ENCODE data around the gene REC8. TPM values are rescaled to one million over a fixed set of nuclear protein-coding genes. Genes with fewer than 3 reads are reported as not detected.
A peak's percentile ranks its signal among the peaks of the same experiment; 100 is the strongest.
"Not testable (repeated sequence)": the region's sequence is repeated elsewhere in the genome, so short reads cannot be mapped to it uniquely, and the experiment has no call there.

REC8 gene
- total and polyA plus RNA-seq, 2 of the 13 experiments (the other 11 are each of a cell fraction or from before 2014, with no cell fraction given), result 3.4 to 14.7 TPM

DNA sequence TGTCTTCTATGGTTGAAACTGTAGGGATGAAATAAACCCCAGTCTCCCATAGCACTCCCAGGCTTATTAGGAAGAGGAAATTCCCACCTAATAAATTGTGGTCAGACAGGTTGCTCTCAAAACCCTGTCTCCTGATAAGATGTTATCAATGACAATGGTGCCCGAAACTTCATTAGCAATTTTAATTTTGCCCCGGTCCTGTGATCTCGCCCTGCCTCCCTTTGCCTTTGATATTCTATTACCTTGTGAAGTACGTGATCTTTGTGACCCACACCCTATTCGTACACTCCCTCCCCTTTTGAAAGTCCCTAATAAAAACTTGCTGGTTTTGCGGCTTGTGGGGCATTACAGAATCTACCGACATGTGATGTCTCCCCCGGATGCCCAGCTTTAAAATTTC lies 30.7 kb downstream of the REC8 start:
- intact Hi-C loops (cut with micrococcal nuclease; ENCODE audit: unreplicated experiment); H3K4me2 ChIP-seq (ENCODE audit: low read depth, low read length); ATAC-seq; DNase-seq (ENCODE audit: low spot score); H2AFZ ChIP-seq (ENCODE audit: low read length); H3K79me2 ChIP-seq (ENCODE audit: insufficient read depth, low read length); H4K20me1 ChIP-seq (ENCODE audit: insufficient read depth, low read length); H3K9ac ChIP-seq (ENCODE audit: insufficient read depth, low read depth, low read length); CTCF ChIA-PET (ENCODE audit: low intra/inter-chr PET ratio, low total read pairs); BruUV-seq (replicated peaks); H3K4me3 ChIP-seq (replicated peaks in 1 of 3; ENCODE audit: insufficient read depth in 1 of 3, low read depth in 2 of 3, low read length in 3 of 3); H3K27ac ChIP-seq (ENCODE audit: extremely low read length, insufficient read depth, low read length); H3K27me3 ChIP-seq (ENCODE audit: control insufficient read depth in 1 of 2, insufficient read depth in 2 of 2, low read length in 2 of 2); H3K9me3 ChIP-seq (ENCODE audit: low read length); in situ Hi-C loops (cut with HindIII; ENCODE audit: extremely low pct_ligation_motif_present, low pct_unique_long_range_greater_than_20kb); FAIRE-seq: not testable (repeated sequence)
- TF ChIP-seq RBFOX2 (IDR thresholded peaks at IDR 0.05; ENCODE audit: low read depth, low read length), result 0 out of 2 replicates have a peak, but pooled peaks have one; percentile 27
- peaks cover 22 to 28% of the 10 kb centered on the region in 2 experiments; a peak in 4 of 5 replicates for H3K36me3 ChIP-seq (replicated peaks in 1 of 2; ENCODE audit: control insufficient read depth in 1 of 2, insufficient read depth in 2 of 2, low read length in 2 of 2)
- POLR2A ChIA-PET, result interaction anchor here (1.2 to 2.9 kb wide), 6 partner anchors 10 to 88 kb away, joined by 3 to 23 read pairs (median 5); partner anchors contain the start of genes CHMP4A, DCAF11, IPO4 and MDP1
- peaks cover 18% of the 10 kb centered on the region for H3K4me1 ChIP-seq (ENCODE audit: insufficient read depth, low read length)
- 97% methylated on average over 8 of the region's 8 CpGs for WGBS (ENCODE audit: low lambda C conversion rate)

DNA sequence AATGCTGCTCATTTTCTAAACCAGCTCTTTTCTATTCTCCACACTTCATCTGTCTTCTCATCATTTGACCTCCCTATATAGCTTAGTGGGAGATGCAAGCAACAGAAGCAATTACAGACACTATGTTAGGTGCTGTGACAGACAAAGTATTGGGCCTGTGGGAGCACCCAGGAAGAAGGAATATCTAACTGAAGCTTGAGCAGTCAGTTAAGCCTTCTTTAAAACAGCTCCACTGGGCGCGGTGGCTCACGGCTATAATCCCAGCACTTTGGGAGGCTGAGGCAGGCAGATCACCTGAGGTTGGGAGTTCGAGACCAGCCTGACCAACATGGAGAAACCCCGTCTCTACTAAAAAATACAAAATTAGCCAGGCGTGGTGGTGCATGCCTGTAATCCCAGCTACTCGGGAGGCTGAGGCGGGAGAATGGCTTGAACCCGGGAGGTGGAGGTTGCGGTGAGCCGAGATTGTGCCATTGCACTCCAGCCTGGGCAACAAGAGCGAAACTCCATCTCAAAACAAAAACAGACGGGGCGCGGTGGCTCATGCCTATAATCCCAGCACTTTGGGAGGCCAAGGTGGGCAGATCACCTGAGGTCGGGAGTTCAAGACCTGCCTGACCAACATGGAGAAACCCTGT lies 31.5 kb downstream of the REC8 start:
- H3K4me3 ChIP-seq (replicated peaks in 1 of 3; ENCODE audit: insufficient read depth in 1 of 3, low read depth in 2 of 3, low read length in 3 of 3); H3K9ac ChIP-seq (ENCODE audit: insufficient read depth, low read depth, low read length); DNase-seq (ENCODE audit: low spot score); H3K9me3 ChIP-seq (ENCODE audit: low read length); H3K27ac ChIP-seq (ENCODE audit: extremely low read length, insufficient read depth, low read length); H2AFZ ChIP-seq (ENCODE audit: low read length); CTCF ChIA-PET (ENCODE audit: low intra/inter-chr PET ratio, low total read pairs); H3K4me1 ChIP-seq (ENCODE audit: insufficient read depth, low read length); BruUV-seq (replicated peaks); in situ Hi-C loops (cut with HindIII; ENCODE audit: extremely low pct_ligation_motif_present, low pct_unique_long_range_greater_than_20kb); ATAC-seq; intact Hi-C loops (cut with micrococcal nuclease; ENCODE audit: unreplicated experiment); H4K20me1 ChIP-seq (ENCODE audit: insufficient read depth, low read length); H3K27me3 ChIP-seq (ENCODE audit: control insufficient read depth in 1 of 2, insufficient read depth in 2 of 2, low read length in 2 of 2); H3K79me2 ChIP-seq (ENCODE audit: insufficient read depth, low read length); FAIRE-seq; H3K4me2 ChIP-seq (ENCODE audit: low read depth, low read length): not testable (repeated sequence)
- H3K36me3 ChIP-seq (replicated peaks in 1 of 2; ENCODE audit: control insufficient read depth in 1 of 2, insufficient read depth in 2 of 2, low read length in 2 of 2), result peaks cover 29 to 36% of the 10 kb centered on the region in 2 experiments; a peak in 4 of 5 replicates
- POLR2A ChIA-PET, result interaction anchor here (0.7 to 2.9 kb wide), 10 partner anchors 8 to 277 kb away, joined by 3 to 23 read pairs (median 4); partner anchors contain the start of genes CHMP4A, DCAF11, EMC9 and IPO4
- 98% methylated on average over 16 of the region's 16 CpGs for WGBS (ENCODE audit: low lambda C conversion rate)
- TF ChIP-seq ZNF230 (CRISPR knock-in tag; IDR thresholded peaks at IDR 0.05) (0 out of 2 replicates have a peak, but pooled peaks have one; percentile 37), SAFB2 (CRISPR knock-in tag; IDR thresholded peaks at IDR 0.05; ENCODE audit: borderline replicate concordance, low read depth) (peak; percentile 53; the same call in 1 of the 2 replicates), ZNF737 (CRISPR knock-in tag; IDR thresholded peaks at IDR 0.05; ENCODE audit: borderline replicate concordance) (0 out of 2 replicates have a peak, but pooled peaks have one; percentile 45), HMGXB4 (CRISPR knock-in tag; IDR thresholded peaks at IDR 0.05; ENCODE audit: borderline replicate concordance in 1 of 2, low read depth in 1 of 2) (peak in 1 of 2 experiments; percentile 36; a peak in 1 of 4 replicates), MTA1 (CRISPR knock-in tag; IDR thresholded peaks at IDR 0.05; ENCODE audit: borderline replicate concordance) (0 out of 2 replicates have a peak, but pooled peaks have one; percentile 21), ZNF782 (CRISPR knock-in tag; IDR thresholded peaks at IDR 0.05; ENCODE audit: borderline replicate concordance) (0 out of 2 replicates have a peak, but pooled peaks have one; percentile 63)
- TF ChIP-seq, protein P1, sequence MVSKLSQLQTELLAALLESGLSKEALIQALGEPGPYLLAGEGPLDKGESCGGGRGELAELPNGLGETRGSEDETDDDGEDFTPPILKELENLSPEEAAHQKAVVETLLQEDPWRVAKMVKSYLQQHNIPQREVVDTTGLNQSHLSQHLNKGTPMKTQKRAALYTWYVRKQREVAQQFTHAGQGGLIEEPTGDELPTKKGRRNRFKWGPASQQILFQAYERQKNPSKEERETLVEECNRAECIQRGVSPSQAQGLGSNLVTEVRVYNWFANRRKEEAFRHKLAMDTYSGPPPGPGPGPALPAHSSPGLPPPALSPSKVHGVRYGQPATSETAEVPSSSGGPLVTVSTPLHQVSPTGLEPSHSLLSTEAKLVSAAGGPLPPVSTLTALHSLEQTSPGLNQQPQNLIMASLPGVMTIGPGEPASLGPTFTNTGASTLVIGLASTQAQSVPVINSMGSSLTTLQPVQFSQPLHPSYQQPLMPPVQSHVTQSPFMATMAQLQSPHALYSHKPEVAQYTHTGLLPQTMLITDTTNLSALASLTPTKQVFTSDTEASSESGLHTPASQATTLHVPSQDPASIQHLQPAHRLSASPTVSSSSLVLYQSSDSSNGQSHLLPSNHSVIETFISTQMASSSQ (IDR thresholded peaks at IDR 0.05; ENCODE audit: low read depth), result not testable (repeated sequence)
- TF ChIP-seq, protein P1 (CRISPR knock-in tag; IDR thresholded peaks at IDR 0.05; ENCODE audit: borderline replicate concordance), result 0 out of 2 replicates have a peak, but pooled peaks have one; percentile 19

Measured in HepG2 (cell line).